GM10248 (cell line): Measurements from ENCODE around the gene FTCD.
"Not testable (repeated sequence)": the region's sequence is repeated elsewhere in the genome, so short reads cannot be mapped to it uniquely, and the experiment has no call there.

Source experiments
- CTCF ChIA-PET: fragments of 300-600 bp; sonication (Branson Sonifier 250); formaldehyde crosslinking; extraction: SDS; loops from one replicate; lab custom pipeline; 2021; ENCODE audit warnings: antibody characterized with exemption; lab: Yijun Ruan, JAX
- POLR2A ChIA-PET: fragments of 350-650 bp; sonication (Branson Sonifier 250); formaldehyde crosslinking; extraction: SDS; loops from one replicate; lab custom pipeline; 2020; ENCODE audit warnings: antibody characterized with exemption; lab: Yijun Ruan, JAX
- DNase-seq: peaks from one replicate; pipeline ENCODE4 v3.0.0; 2012; ENCODE audit errors: extremely low spot score
- CTCF ChIP-seq: IDR thresholded peaks from 2 replicates; pipeline ENCODE4 v1.5.1; 2012; ENCODE audit warnings: mild to moderate bottlenecking, low read depth; ENCODE audit errors: extremely low read depth, missing control alignments, control extremely low read depth

The FTCD gene

GRCh38 chr21:46145840-46146691, 9.3 kb downstream of the FTCD start:
- no peak for DNase-seq
- POLR2A ChIA-PET, result no interaction called here
- no peak for TF ChIP-seq CTCF
- CTCF ChIA-PET, result interaction anchor here (1.6 kb wide), 1 partner anchor 88 kb away, joined by 3 read pairs; no protein-coding TSS in a partner anchor

- no peak for DNase-seq
- ChIA-PET CTCF (no interaction called here), POLR2A (no interaction called here)
- no peak for TF ChIP-seq CTCF
Observed at GRCh38 chr21:46145159-46145839, 10.1 kb downstream of the FTCD start.

GRCh38 chr21:46144464-46145070, 10.8 kb downstream of the FTCD start:
- DNase-seq, result no peak
- no peak for TF ChIP-seq CTCF
- ChIA-PET POLR2A (no interaction called here), CTCF (interaction anchor here (0.8 to 3.8 kb wide), 4 partner anchors 9 to 484 kb away, joined by 3 to 54 read pairs (median 6); partner anchors contain the start of gene FTCD)

GRCh38 chr21:46142582-46143473, 12.6 kb downstream of the FTCD start:
- CTCF ChIA-PET, result interaction anchor here (0.5 to 3.8 kb wide), 32 partner anchors 10 to 1002 kb away, joined by 3 to 54 read pairs (median 4); partner anchors contain the start of genes DIP2A, FTCD, PRMT2 and S100B
- no peak for DNase-seq
- POLR2A ChIA-PET, result interaction anchor here (0.5 to 1.2 kb wide), 3 partner anchors 10 to 312 kb away, joined by 3 to 5 read pairs (median 4); no protein-coding TSS in a partner anchor
- no peak for TF ChIP-seq CTCF

- no peak for TF ChIP-seq CTCF
- ChIA-PET CTCF (interaction anchor here (0.7 to 3.8 kb wide), 12 partner anchors 11 to 497 kb away, joined by 3 to 54 read pairs (median 5); partner anchors contain the start of genes FTCD and PRMT2), POLR2A (no interaction called here)
- no peak for DNase-seq
Observed at GRCh38 chr21:46141767-46142581, 13.4 kb downstream of the FTCD start.

- POLR2A ChIA-PET, DNase-seq: not testable (repeated sequence)
- CTCF ChIA-PET, result interaction anchor here (3.8 kb wide), 1 partner anchor 13 kb away, joined by 54 read pairs; the partner anchor contains the start of gene FTCD
Observed at GRCh38 chr21:46140352-46141003, 14.9 kb downstream of the FTCD start.
